CD4-positive, alpha-beta T cell treated with Interleukin-15 for 1 hour (primary cell): Measurements from ENCODE around the gene GNA15.
A peak's percentile ranks its signal among the peaks of the same experiment; 100 is the strongest.

Experiments used
- DNase-seq: peaks from one replicate; pipeline ENCODE4 v3.0.0-alpha.2; 2020

The GNA15 gene

DNA sequence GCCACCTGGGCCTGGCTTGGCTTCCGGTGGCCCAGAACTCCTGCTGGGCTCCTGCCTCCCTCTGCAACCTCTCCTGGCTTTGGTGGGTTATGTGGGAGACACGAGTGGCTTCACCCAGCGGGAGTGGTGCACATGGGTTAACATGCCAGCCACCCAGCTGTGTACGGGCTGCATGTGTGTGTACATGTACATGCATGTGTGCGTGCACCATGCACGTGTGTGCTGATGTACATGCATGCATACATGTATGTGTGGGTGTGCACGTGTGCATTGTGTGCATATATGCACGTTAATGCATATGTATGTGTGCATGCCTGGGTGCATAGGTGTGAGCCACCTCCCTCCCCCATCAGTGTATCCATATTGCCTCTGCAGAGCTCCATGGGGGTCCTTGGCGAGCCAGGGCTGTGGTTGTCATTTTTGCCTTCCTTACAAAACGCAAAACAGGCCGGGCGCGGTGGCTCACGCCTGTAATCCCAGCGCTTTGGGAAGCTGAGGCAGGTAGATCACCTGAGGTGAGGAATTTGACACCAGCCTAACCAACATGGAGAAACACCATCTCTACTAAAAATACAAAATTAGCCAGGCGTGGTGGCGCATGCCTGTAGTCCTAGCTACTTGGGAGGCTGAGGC is 29.2 kb upstream of the GNA15 start:
- no peak for DNase-seq

DNA sequence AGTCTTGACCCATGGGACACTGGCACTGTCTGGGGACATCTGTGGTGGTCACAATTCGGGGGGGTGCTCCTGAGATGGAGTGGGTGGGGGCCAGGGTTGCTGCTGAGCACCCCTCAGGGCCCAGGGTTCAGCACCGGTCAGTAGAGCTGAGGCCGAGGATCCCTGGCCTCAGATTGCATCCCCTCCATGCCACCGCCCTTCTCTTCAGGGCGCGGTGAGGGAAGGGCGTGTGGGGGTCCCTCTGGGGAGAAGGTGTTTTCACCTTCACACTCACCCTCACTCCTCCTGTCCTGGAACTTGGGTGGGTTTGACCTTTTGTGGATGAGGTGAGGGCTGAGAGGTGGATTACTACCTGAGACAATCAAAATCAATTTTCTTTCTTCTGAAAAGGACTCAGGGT is 28.2 kb upstream of the GNA15 start:
- DNase-seq: no peak

DNA sequence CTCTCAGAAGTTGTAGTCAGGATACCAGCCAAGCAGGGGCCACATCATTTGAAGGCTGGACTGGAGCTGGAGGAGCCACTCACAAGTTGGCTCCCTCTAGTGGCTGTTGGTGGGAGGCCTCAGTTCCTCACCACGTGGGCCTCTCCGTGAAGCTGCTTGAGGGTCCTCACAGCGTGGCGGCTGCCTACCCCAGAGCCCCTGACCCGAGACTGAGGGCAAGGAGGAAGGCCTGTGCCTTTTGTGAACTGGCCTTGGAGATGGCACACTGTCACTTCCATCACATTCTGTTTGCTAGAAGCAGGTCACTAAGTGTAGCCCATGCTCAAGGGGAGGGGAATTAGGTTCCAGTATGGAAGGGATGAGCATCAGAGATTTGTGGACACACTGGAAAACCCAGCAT is 27.1 kb upstream of the GNA15 start:
- peak; percentile 63 for DNase-seq

DNA sequence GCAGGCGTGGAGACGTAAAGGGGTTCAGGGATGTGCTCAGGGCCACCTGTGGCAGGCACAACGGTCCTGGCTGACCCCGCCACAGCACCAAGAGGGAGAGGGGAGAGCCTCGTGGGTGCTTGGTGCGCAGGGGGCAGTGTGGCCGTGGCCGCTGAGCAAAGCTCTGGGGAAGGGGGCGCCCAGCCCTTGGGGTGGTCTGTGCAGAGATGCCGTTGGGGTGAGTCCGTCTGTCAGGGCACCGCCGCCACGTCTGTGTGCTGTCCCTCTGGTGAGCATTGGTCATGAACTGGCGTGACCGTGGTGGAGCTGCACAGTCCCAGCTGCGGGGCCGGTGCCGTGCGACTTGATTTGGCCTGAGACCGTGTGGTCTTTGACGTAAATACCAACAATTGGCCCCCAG is 26.3 kb upstream of the GNA15 start:
- DNase-seq: no peak

DNA sequence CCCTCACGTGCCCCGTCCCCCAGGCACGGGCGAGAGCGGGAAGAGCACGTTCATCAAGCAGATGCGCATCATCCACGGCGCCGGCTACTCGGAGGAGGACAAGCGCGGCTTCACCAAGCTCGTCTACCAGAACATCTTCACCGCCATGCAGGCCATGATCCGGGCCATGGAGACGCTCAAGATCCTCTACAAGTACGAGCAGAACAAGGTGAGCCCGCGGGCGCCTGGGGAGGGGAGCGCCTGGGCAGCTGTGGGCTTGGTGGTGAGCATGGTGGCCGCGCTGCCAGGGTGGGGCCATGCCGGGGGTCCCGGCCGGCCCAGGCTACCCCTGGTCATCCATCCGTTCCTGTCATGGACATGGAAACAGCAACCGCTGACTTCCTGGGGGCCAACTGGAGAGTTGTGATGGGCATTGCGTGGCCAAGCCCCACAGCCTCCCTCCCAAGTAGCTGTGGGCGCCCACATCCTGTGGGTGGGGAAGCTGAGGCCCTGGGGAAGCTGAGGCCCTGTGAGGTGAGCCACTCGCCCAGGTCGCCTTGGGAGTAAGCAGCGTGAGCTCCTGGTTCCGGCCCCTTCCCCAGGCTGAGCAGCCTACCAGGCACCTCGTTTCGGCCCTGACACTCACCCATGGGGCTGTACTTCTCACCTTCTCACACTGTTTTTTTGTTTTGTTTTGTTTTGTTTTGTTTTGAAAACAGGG is 25.6 kb upstream of the GNA15 start:
- no peak for DNase-seq

DNA sequence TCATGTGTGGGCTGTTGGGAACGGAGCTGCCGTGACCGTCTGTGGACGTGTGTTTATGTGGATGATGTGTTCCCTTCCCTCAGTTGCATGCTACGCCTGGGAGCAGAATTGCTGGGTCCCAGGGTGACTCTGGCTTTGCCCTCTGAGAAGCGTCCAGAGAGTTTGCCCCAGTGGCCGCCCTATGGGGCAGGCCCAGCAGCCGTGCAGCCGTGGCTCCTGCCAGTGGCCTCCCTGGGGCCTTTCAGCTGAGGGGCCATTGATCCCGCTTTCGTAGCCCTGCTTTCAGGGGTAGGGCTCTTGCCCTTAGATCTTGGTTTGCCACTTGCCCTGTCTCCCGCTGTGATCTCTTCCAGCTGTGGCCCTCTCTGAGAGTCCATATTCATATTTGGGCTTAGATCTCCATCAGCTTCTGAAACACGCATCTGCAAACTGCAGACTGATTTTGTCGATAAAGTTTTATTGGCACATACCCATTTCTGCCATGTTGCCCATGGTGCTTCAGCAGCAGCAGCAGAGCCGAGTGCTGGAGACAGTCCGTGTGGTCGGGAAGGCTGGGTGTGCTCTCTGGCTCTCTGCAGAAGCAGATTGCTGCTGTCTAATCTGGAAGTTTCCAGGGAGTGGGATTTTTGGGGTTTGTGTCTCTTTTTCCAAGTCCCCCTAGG is 24.1 kb upstream of the GNA15 start:
- DNase-seq: no peak

DNA sequence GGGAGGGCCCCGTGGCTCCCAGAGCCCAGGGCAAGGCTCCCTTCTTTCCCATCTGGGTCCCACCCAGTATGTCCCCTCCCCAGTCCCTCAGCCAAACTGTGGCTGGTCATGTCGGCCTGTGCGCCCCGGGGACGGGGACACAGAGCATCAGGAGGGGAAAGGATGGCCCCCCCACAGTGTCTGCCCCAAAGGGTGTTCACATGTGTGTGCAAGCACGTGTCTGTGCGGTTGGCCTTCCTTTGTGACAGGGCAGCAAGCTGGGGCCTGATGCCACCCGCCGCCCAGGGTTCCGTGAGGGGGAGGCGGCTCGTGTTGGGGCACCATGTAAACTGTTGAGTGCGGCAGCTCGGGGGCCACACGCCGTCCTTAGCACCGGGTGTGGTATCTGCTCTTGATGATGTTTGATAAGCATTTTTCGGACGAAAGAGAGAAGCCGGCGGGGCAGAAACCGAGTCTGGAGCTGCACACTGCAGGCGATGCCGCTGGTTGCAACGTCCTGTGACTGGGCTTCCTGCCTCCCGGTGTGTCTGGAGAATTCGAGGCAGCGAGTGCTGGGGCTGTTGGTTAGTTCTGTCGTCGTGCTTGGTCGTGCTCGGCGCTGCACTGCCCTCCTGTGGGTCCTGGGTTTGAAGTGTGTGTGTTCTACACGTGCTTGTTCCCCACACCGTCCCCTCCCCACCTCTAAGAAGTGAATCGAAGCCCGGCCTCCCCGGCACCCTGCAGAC is 23.3 kb upstream of the GNA15 start:
- no peak for DNase-seq

DNA sequence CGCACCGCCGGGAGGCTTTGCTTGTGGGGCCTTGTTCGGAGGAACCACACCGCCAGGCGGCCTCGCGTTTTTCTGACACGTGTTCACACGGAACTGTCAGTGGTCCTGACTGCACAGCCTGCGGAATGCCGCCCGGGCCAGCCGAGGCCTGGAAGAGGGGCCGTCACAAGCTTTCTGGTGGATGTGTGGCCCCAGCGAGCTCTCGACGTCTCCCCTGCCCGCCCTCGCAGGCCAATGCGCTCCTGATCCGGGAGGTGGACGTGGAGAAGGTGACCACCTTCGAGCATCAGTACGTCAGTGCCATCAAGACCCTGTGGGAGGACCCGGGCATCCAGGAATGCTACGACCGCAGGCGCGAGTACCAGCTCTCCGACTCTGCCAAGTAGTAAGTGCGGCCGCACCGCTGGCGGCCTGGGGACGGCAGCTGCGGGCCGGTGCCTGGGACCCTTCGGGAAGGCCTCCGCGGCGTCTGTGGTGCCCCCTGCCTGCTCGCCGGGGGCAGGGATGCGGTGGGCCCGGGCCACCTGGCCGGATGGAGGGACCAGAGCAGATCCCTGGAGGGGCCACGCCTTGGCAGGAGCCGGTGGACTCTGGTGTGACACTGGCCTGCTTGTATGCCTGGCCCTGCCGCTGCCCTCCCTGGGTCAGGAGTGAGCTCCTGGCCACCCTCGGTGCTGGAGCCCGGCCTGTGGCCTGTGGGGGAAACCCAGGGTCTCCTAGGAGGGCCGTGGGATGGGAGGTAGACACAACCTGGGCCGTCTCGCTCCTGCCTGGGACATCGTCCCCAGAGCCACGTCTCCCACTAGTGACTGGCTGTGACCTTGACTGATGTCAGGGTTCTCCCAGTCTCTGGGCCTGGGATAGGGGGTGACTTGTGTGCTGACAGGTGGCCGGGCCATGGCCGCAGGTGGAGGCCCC is 22.5 kb upstream of the GNA15 start:
- no peak for DNase-seq

DNA sequence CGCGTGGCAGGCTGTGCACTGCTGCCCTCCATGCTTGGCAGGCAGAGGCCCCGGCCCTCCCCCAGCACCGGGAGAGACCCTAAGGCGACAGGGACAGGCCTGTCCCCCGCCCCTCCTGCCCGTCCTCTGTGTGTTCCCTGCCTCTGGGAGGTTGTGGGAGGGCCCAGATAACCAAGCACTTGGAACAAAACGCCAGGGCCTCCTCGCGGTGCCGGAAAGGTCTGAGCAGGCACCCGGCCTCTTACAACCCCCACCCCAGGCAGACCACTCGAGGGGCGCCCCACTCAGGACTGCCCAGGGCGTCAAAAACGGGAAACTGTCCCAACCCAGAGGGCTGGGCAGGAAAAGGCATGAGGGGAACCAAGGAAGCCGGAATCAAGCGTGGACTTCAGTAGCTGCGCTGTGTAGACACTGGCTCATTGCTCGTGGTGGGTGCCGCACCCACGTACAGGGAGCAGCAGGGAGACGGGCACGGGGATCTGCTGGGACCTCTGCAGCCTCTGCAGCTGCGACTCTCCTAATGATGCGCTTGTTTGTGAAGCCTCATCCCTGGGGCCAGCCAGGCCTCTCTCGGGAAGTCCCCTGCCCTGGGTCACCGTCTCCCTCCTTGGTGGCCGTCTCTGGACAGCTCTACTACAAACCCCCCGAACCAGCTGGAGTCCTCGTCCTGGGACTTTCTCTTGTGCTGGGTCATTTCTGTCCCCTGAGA is 21.7 kb upstream of the GNA15 start:
- DNase-seq: no peak

DNA sequence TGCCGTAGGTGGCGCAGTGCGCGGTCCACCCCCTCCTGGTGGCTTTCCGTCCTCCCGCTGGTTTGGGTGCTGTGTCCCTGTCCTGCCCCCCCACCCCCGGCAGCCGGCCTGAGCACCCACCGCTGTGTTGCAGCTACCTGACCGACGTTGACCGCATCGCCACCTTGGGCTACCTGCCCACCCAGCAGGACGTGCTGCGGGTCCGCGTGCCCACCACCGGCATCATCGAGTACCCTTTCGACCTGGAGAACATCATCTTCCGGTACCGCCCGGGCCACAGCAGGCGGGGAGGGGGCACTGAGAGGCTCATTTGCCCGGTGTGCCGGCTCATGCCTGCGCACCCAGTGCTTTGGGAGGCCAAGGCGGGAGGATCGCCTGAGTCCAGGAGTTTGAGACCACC is 21.0 kb upstream of the GNA15 start:
- DNase-seq: no peak

DNA sequence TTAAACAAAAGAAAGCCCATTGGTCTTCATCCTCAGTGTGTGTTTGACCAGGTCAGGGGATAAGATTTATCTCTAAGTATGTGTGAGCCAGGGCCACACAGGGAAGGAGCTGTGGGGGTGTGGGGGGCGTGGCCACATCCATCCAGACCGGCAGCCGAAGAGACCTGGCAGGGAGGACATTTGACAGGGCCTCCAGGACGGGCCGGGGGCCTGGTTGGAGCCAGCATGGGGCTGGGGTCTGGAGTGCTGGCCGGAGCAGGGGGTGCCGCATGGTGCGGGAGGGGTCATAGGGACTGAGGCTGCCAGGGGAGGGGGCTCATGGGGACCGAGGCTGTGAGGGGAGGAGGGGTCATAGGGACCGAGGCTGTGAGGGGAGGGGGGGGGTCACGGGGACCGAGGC is 20.4 kb upstream of the GNA15 start:
- no peak for DNase-seq

DNA sequence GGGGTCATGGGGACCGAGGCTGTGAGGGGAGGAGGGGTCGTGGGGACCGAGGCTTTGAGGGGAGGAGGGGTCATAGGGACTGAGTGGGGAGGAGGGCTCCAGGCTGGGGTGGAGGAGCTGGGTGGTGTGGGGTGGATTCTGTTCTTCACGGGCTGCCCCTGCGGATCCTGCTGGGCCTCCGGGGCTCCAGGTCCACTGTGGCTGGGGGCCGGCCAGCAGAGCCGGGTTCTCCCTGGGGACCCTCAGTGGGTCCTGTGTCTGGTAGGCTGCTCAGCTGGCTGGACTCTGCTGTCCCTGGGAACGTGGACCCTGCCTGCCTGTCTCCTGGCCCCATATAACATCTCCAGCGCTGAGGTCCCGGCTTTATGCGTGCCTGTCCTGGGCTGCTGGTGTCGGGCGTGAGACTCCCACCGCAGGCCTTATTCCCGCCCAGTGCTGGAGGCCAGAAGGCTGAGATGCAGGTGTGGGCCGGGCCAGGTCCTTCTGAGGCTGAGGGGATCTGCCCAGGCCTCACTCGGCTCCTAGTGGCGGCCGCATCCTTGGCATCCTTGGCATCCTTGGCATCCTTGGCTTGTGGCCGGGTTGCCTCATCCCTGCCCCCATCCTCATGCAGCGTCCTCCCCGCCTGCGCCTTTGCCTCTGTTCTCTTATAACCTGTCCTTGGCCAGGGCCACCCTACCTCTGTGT is 19.8 kb upstream of the GNA15 start:
- no peak for DNase-seq

DNA sequence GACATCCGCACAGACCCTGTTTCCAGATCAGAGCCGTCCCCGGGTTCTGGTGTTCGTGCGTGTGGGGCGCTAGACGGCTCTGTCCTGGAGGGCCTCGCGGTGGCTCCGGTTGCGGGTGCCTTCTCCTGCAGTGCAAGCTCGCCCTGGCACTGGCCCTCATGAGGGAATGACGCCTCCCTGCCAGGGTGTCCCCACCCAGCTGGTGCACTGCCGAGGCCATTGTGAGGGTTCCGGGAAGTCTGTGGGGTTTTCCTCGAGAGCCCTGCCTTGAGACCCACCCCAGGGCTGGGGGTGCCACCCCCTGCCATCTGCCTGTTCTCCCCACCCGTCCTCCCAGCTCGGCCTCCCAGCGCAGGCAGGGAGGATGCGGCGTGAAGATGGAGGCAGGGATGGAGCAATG is 19.2 kb upstream of the GNA15 start:
- no peak for DNase-seq

DNA sequence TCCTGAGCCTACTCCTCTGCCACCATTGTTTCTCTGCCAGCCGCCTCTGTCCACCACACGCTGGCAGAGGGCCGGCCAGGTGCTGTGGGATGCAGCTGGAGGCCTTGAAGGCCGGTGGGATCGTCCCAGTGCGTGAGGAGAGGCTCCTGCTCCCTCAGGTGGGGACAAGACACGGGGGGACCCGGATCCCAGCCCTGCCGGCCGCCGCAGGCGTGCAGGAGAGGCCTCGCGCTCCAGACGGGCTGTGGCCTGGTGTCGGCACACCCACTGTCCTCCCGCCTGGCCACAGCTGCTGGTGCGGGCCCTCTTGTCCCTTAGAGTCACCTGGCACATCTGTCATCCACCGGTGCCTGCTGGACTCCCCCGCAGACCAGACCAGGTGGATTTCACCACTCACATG is 18.1 kb upstream of the GNA15 start:
- no peak for DNase-seq

DNA sequence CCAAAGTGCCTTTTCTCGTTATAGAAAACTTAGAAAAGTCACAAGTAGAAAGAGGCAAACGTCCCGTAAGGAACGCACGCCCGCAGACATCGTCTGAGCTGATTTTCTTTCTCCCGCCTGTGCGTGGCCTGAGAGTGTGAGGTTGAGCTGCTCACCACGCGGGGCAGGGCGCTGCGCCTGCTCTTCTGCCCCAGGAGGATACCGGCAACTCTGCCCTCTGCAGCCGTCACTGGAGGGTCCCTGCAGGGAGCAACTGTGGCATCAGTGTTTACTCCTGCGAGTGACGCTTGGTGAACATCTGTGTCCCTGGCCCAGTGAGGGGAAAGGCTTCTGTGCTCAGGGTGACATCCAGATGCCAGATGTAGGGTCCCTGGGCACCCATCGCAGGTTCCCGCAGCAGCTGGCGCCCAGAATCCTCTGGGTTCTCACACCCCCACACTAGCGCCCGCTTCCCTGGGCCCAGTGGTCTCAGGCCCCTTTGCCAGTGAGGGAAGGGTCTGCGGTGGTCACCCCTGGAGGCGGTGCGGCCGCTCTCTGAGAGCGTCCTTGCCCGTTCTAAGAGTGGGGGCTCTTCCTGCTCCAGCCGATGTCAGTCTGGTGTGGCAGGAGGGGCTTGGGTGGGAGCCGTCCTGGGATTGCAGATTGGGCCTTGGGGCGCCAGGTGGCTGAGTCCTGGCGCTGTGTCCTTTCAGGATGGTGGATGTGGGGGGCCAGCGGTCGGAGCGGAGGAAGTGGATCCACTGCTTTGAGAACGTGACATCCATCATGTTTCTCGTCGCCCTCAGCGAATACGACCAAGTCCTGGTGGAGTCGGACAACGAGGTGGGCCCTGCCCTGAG is 17.4 kb upstream of the GNA15 start:
- no peak for DNase-seq

DNA sequence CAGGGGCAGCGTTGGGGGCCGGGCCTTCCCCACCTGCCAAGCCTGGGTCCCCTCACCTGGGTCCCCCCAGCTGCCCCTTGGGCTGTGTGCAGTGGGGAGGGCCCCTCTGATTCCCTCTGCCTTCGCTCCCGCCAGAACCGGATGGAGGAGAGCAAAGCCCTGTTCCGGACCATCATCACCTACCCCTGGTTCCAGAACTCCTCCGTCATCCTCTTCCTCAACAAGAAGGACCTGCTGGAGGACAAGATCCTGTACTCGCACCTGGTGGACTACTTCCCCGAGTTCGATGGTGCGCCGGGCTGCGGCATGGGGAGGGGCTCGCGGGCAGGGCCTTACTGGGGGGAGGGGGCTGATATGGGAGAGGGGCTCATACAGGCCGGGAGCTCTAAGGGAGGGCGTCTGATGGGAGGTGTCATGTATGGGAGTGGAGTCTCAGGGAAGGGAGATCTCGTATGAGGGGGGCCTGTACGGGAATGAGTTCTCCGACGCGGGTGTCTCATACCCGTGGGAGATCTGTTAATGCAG is 16.7 kb upstream of the GNA15 start:
- DNase-seq: no peak

DNA sequence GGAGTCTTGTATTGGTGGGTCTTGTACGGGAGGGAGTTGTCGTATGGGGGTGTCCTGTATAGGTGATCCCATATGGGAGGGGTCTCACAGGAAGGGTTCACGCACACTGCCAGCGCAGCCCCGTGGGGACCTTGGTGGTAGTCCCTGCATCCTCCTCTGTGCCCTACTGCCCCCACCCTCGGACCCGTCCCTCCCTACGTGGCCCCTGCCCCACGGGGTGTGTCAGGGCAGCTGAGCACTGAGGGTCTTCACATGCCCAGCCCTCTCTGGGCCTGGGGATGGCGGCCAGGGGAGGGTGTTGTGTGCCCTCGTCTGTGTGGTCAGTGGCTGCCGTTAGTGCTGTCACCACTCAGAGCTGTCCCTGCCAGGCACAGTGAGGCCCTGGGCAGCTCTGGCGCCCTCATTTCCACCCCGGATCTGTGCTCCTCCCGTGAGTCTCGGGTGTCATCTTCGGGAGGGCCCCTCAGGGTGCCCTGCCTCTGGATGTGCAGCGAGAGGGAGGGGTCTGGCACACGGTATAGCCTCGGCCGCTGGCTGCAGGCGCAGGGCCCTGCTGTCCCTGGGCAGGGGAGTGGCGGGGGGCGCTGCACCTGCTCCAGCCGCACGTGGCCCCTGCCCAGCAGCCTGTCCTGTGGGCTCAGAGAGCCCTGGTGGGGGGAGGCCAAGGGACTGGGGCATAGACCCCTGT is 16.0 kb upstream of the GNA15 start:
- no peak for DNase-seq

DNA sequence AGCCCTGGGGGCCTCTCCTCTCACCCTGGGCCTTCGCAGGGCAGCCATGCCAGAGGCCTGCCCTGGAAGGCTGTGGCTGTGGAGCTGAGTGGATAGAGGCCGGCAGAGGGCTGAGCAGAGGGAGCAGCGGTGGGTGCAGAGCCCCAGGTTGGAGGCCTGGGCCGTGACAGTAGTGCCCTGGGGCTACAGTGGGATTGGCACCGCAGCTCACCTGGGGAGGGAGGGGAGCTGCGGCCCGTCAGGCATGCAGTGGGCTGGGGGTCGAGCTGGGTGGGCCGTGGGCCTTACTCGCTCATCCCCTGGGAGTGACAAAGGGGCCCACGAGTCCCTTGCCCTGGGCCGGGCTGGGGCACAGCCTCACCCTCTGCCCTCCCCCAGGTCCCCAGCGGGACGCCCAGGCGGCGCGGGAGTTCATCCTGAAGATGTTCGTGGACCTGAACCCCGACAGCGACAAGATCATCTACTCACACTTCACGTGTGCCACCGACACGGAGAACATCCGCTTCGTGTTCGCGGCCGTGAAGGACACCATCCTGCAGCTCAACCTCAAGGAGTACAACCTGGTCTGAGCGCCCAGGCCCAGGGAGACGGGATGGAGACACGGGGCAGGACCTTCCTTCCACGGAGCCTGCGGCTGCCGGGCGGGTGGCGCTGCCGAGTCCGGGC is 15.1 kb upstream of the GNA15 start:
- no peak for DNase-seq

DNA sequence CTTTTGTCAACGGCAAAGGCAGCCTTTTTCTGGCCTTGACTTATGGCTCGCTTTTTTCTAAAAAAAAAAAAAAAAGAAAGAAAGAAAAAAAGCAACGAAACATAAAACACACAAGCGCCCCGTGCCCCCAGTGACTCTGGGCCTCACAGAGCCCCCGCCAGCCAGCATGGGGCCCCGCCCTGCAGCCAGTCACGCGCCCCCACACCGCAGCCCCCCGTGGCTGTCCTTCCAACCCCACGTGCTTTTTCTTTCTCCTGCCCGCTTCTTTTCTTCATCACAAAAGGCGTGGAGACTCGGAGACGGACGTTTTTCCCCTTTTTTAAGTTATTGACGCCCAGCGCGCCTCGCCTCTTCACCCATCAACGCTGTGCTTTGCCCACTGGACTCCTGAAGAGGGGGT is 14.4 kb upstream of the GNA15 start:
- no peak for DNase-seq
